Stimulated activated naive CD4-positive, alpha-beta T cell treated with Interleukin-2 at 50 U/mL for 16 hours (primary cell): ENCODE results near the gene SLC37A2.
A peak's percentile ranks its signal among the peaks of the same experiment; 100 is the strongest.

ENCODE experiments used
- DNase-seq: peaks from one replicate; lab custom pipeline; 2025; lab: John Stamatoyannopoulos, UW

SLC37A2 gene

DNA sequence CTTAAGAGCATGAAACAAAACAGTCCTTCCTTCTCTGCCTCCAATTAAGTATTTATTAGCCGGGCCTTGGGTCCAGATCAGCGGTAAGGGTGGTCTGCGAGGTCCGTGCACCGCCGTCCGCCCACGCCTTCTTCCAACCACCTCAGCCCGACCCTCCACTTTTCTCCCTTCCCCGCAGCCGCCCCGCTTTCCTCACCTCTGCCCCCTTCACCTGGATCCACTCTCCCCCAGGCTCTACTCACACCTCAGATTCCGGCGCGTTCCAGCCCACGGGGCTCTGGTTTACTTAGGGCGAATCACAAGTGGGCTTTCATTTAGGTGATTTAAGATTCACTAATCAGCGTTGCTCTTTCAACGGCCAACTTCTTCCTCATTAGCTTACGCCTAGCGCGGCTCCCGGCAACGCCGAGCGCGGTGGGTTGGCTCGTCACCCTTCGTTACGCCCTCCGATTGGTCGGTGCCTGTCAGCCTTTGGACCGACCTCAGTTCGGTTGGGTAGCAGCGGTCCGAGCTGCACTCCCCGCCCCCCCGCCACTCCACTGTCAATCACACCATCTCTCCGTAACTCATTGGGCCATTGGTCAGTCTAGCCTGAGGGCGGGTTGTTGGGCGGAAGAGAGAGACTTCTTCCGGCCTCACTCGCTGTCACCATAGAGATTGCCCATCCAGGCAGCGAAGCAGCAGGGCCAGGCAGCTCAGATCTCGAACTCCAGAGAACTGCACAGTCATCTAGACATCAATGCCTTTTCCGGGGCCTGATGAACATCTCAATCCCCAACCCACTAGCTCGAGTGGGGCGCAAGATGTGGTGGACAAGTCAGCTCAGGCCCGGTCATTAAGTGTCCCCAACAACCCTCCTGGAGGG lies 48.5 kb downstream of the SLC37A2 start, which contains the start of gene TMEM218:
TSS of gene TMEM218 (minus strand) at position 284 of the 865 bp plus-strand sequence. CDS start 9,385 bp downstream, outside the sequence.
- DNase-seq: peak; percentile 97

DNA sequence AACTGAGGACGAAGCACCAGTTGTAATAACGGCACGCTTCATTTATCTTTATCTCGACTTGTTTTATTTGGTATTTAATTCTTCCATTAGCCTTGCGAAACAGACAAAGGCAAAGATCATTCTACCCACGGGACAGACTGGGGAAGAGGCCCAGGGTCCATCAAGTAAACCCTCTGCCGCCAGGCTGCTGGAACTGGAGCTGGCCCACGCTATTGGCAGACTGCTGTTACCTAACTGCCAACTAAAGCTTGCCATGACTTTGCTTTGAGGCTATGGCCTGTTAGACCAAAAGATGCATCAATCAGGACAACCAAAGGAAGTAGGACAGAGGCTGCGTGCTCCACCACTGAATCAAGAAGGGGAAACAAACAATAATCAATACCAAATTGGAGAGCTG lies 49.1 kb downstream of the SLC37A2 start:
- no peak for DNase-seq

DNA sequence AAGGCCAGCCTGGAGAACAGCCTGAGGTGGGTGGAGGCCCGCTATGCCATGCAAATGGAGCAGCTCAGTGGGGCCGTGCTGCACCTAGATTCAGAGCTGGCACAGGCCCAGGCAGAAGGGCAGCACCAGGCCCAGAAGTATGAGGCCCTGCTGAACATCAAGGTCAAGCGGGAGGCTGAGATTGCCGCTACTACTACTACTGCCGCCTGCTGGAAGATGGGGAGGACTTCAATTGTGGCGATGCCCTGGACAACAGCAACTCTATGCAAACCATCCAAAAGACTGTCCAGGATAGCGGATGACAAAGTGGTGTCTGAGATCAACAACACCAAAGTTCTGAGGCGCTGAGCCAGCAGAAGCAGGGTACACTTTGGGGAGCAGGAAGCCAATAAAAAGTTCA lies 51.4 kb downstream of the SLC37A2 start:
- no peak for DNase-seq

DNA sequence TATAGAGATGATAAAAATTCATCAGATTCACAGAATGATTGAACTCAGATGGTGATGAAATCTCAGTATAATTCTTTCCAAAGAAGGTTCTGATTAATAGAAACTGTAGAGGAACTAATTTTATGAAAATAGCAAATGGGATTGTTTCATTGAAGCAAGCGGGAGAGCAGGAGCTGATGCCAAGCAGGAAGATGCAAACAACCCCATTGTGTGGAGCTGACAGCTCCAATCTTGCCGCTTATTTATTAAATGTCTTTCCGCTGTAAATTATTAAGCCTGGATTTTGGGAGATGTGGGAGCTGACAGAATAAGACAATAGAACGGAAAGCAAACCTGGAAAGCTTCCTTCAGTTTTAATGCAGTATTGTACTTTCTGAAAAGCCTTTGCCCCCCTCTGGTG lies 54.3 kb downstream of the SLC37A2 start:
- no peak for DNase-seq

DNA sequence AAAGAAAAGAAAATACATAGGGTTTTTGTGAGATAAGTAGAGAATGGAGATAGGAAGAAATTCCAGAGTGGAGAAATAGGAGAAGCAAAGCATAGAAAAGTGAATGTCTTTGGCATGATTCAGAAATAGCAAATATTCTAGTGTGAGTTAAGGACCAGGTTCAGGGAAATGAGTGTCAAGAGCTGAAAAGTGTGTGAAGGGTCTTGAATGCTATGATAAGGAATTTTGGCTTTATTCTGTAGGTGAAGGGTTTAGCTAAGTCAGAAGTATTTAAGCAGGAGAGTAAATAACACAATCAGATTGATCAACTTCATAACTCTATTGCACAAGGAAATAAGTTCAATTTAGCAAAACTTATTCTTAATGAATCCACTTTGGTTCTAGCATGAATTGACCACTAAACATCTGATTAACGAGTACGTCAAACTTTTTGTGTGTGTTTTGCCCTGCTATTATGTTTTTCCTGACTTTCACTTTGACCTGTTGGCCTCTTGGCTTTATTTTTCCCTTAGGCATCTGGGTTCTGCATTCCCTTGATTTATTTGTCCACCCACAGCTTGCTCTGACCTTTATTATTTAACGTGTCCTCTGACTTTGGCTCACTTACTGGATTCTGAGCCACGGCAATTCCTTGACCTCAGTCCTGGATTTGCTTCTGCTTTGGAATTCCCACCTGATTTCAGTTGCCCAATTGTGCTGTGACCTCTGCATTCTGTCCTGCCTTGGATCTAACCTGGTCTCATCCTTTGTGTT lies 60.3 kb downstream of the SLC37A2 start:
- no peak for DNase-seq

DNA sequence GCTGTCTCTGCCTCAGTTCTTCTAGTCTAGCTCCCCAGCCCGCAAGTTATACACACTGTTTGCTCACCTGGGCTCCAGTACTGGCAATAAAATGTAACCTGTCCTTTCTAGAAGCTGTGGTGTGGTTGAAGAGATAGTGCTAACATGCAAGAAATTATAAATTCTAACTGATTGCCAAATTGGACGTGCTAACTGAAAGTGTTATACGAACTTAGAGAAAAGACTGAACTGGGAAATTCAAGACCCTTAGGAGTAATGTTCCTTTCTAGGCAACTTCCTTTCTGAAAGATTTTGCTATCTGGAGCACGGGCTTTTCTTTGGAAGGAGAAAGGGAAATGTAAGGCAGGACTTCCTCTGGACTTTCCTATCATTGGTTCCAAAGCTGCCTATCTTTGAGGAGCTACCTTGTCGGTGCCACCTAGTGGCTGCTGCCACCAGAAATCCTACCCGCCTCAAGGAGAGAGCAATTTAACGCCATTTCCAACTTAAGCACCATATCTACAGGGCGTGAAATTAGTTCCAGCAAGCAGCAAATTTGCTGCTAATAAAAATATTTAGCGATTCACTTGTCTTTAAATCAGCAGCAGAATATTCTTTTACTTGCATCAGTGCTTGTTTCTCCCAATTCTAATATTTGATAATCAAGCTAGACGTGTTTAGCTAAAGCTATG lies 61.0 kb downstream of the SLC37A2 start:
- peak; percentile 14 for DNase-seq

DNA sequence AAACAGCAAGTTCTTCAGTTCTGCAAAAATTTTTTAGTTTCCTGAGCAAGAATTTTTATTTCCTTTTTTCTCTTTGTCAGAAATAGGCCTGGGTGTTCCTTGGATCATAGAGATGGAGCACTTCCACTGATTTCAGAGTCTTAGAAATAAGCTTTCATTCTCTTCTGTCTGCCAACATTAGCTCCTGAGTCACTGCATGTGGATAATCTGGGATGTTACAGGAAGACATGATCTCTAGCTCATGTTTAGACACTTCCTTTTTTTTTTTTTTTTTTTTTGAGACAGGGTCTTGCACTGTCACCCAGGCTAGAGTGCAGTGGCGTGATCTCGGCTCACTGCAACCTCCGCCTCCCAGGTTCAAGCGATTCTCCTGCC lies 61.5 kb downstream of the SLC37A2 start:
- no peak for DNase-seq

DNA sequence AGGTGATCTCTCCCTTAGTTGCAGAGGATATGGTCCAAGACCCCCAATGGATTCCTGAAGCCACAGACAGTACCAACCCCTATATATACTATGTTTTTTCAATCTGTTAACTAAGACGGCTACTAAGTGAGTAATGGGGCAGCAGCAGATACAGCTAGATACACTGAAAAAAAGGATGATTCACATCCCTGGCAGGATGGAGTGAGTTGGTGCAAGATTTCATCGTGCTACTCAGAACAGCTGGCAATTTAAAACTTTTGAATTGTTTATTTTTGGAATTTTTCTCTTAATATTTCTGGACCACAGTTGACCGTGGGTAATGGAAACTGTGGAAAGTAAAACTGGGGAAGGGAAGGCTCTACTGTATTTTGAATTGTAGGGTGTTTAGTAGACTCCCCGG lies 65.3 kb downstream of the SLC37A2 start:
- DNase-seq: no peak

DNA sequence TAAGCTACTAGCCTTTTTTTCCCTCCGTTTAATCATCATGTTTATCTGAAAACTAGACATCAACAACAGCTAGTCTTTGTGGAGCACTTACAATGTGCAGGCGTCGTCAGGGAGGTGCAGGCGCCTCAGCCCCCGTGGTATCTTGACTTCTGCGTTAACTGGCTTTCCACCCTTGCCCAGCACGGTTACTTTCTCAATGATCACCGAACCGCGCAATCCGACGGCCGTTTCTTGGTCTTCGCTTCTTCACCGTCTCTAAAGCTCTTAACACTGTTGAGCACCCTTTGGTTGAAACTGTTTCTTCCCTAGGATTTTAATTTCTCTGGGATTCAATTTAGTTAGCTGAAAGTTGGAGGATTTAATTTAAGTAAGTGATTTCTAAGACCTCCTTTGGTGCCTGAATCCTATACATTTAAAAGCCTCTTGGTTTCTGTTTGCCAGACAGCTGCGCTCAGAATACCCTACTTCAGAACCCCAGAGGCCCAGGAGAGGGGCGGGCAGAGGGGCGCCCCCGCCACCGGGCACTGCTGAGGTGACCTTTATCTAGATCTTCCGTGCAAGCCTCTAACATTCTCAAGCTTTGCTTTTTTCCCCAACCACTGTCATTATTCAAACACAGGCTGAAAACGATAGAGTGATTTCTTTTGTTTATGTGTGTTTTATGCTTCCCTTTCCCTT lies 66.3 kb downstream of the SLC37A2 start:
- no peak for DNase-seq

DNA sequence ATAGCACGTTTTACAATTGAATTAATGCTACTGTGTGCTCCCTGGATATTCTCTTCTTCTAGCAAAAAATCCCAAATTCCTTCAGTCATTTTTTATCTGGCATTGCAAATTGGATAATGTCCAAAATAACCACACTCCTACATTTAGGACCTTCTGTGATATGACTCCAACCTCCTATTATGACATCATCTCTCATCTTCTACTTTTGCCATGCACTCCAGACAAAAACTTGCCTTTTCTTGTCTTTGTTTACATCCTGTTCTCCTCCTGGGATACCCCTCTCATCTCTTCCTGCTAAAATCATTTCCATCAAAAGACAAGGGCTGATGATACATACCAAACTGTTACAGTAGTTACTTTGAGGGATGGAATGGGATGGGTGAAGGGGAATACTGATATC lies 69.0 kb downstream of the SLC37A2 start:
- no peak for DNase-seq

DNA sequence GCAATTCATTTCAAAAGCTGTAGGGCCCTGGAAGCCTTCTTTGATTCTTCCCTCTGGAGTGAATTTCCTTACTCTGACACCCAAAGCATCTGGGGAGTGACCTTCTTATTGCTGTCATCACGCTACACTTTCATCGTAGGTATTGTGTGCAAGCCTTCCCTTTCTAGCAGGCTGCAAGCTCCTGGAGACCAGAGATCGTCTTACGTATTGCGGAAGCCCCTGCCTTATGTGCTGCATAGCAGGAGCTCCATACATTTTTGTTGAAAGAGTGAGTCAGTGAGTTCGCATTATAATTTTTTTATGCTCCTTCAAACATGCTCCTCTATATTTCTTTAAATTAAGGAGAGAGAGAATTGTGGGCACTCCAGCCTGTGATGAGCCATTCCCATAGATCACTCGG lies 69.5 kb downstream of the SLC37A2 start:
- no peak for DNase-seq

DNA sequence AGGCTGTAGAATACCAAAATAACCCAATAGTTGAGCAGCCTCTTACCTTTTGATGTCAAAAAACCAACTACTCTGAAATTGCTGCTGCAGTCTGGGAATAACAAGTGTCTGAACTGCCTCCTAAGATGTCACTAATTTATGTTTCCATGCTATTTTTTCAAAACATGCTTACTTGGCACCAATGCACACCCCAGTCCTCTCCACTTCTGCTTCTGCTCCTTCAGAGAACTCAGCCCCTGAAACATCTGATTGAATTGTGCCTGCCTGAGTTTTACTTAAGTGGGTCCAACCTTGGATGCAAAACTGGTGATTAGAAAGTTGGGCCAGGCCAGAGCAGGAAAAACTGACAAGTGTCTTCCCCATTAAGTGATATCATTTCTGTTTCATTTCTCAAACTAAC lies 72.9 kb downstream of the SLC37A2 start:
- DNase-seq: no peak

DNA sequence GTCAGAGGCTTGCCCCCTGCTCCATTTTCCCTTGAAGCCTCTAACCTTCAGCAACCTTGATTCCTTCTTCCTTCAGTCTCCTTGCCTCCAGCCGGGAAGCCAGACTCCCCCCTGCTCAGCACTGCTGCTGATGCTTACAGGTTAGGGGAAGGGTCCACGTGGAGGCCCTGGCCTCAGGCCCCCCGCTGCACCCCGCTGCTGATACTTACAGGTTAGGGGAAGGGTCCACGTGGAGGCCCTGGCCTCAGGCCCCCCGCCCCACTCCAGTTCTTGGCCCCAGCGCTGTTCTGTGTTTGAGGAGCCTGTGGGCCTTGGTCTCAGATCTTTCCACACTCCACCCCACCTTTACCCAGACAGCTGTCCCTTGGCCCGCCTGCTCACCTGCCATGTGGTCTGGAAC lies 75.9 kb downstream of the SLC37A2 start:
- no peak for DNase-seq

DNA sequence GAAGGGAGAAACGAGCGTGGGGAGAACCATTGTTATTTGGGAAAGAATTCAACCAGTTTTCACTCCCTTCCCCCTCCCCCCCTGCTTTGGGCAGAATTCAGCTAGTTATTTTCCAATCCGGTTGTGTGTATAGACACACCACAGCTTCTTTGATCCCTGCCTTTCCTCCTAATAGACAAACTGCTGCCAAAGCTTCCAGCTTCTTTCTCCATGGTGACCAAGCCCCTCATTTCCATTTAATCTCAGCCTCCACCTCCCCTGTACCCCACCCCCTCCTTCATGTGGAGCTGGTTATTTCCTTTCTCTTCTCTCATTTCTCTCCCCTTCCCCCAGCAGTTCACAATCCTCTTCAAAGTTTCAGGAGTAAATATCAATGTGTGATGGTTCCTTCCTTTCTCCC lies 76.7 kb downstream of the SLC37A2 start:
- DNase-seq: no peak
